WI38 (cell line): ENCODE measurements around the gene COLQ.

Experiments used
- H3K4me3 ChIP-seq: 2 replicates; pipeline ENCODE4 v1.5.1; 2011; ENCODE audit warnings: low read depth, mild to moderate bottlenecking, control low read depth, low read length
- TF ChIP-seq, protein P1 (sequence below): IDR thresholded peaks from 2 replicates; pipeline ENCODE4 v1.5.1; 2012; ENCODE audit warnings: low read depth, mild to moderate bottlenecking, control low read depth, low read length

COLQ gene

DNA sequence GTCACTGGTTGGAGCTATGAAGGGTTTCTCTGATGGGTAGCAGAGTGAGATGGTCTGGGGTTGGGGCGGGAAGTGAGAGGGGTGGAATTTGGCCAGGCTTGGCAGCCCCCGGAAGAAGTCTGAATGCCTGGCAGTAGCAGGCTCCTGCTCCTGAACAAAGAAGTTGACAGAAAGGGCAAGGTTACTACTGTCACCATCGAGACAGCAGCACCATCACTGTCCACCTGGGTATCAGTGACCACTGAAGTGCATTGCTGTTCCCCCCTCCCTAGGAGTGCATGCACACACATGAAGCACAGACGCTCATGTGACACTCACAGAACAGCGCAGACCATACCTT, 42.9 kb downstream of the COLQ start:
- H3K4me3 ChIP-seq = no peak overlapping the region
- TF ChIP-seq, protein P1, sequence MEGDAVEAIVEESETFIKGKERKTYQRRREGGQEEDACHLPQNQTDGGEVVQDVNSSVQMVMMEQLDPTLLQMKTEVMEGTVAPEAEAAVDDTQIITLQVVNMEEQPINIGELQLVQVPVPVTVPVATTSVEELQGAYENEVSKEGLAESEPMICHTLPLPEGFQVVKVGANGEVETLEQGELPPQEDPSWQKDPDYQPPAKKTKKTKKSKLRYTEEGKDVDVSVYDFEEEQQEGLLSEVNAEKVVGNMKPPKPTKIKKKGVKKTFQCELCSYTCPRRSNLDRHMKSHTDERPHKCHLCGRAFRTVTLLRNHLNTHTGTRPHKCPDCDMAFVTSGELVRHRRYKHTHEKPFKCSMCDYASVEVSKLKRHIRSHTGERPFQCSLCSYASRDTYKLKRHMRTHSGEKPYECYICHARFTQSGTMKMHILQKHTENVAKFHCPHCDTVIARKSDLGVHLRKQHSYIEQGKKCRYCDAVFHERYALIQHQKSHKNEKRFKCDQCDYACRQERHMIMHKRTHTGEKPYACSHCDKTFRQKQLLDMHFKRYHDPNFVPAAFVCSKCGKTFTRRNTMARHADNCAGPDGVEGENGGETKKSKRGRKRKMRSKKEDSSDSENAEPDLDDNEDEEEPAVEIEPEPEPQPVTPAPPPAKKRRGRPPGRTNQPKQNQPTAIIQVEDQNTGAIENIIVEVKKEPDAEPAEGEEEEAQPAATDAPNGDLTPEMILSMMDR = no peak

DNA sequence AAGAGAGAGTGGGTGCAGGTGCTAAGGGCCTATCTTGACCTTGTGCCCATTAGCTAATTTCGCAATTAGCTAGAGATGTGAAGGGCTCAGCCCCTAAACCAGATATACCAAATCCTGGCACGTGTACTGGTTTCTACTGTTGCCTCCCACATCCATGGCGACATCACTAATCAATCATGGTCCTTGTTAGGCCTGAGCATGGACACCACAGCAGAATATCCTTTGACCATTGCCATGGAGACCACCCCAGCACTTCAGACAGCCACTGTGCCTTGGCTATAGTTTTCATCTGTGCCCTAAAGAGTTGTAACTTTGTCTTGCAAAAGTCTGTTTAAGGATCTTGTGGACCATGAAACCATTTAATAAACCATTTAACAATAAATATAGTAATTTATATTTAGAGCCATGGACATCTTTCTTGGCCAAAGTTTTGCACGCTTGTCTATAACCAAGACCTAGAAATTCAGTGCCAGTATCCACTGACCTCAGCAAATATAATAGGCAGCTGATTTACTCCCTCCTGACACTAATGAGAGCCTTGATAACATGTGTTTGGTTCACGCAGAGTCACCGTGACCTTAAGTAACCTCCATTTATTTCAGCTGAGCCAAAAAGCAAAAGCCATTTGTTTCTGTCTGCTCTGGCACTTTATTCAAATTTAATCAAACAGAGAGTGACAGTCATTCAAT, 43.4 kb downstream of the COLQ start:
- no peak overlapping the region for H3K4me3 ChIP-seq
- TF ChIP-seq, protein P1 = no peak

DNA sequence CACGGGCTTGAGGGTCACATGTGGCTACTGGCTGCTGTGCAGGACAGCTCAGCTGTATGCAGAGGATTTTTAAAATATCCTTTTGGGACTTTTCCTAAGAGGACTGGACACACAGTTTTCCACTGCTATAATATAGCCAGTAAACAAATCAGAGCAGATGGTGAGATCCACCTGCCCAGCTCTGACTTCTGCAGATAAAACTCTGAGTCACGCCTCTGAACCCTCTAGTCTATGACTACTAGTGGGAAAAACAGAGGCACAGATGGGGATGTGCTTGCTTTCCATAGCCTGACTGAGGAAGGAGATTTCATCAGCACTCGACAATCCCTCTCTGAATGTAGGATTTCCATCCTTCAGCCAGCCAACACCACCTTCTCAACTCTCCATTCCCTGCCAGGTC, 45.1 kb downstream of the COLQ start:
- TF ChIP-seq, protein P1 = no peak
- H3K4me3 ChIP-seq = no peak overlapping the region

DNA sequence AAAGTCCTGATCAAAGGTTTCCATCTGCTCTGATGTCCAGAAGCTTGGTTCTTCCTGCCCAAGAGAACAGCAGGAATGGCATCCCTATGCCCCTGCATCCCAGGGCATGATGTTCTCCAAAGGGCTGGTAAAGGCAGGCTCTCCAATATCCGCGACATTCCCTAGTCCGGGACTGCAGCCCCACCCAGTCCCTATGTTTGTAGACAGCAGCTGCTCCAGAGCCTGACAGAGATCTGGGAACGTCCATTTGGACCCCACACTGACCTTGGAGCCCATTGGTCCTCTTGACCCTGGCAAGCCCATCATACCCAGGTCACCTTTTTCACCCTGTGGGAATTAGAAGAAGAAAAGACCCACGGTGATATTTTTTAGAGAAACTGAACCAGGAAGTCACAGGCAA, 46.3 kb downstream of the COLQ start:
- TF ChIP-seq, protein P1 = no peak
- no peak overlapping the region for H3K4me3 ChIP-seq

DNA sequence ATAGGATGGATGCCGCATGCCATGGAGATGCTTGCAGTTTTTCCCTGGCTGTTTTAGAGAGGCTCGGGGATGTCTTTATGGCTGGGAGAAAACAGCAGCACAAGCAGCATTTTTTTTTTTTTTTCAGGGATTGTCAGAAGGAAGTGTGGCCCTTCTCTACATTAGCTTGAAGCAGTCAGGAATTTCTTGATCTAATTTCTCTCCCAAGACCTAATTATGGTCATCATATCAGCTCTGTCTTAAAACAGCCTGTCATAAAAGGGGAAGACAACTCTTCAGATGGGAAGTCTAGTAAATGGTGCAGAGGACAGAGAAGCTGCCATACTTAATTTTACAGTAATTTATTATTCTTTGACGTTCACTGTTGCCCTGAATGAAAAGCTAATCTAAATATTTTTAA, 49.6 kb downstream of the COLQ start:
- TF ChIP-seq, protein P1 = no peak
- H3K4me3 ChIP-seq = no peak overlapping the region

DNA sequence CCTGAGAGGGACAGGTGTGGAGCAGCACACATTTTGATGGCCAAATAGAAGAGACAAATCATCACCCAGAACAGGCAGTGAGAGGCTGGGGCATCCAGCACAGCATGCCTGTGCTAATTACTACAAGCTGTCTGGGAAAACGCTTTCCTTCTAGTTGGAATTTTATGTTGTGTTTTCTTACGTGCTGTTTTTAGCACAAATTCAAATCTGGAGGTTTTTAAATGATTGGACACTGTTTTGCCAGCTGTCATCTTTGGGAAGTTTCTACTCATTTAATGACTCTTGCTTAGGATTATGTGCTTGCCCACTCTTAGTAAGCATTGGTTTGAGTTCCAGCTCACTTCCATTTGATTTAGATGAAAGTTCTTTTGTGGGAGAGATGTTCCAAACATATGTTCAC, 50.7 kb downstream of the COLQ start:
- TF ChIP-seq, protein P1 = no peak
- H3K4me3 ChIP-seq = no peak overlapping the region

DNA sequence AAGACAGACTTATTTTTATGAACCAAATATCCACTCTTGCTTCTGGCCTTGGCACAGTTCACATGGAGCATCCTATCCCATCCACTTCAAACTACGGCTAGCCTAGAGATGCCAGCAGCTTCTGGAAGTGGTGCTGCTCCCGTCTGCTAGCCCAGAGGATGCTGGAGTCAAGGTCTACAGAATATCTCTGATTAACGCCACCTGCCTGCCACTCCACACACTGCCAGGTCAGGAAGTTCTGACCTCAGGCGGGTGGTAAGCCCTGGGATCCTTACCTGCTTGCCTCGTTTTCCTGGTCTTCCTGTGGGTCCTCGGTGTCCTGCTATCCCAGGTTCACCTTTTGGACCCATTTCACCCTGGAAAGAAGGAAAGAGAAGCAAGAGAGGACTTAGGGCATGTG, 51.2 kb downstream of the COLQ start:
- TF ChIP-seq, protein P1 = no peak

More for the DNA sequence above, 51.2 kb downstream of the COLQ start:
- no peak overlapping the region for H3K4me3 ChIP-seq
